Skin of body (tissue), 2 donors: Measurements from ENCODE around the gene MAP4K5. TPM values are rescaled to one million over a fixed set of nuclear protein-coding genes. Genes with fewer than 3 reads are reported as not detected.

Experiments
- DNase-seq: peaks from one replicate; lab custom pipeline; 2025; lab: John Stamatoyannopoulos, UW
- total RNA-seq: library from RNA; depleted of rRNA; stranded (reverse); fragments of >200 nt; gene quantifications from one replicate; pipeline ENCODE4 v1.2.3, GENCODE V29; 2014

MAP4K5 gene
- total RNA-seq, 1 donor from 2014 or later, result 87.0 TPM

GRCh38 chr14:50477760-50478159 lies 54.6 kb downstream of the MAP4K5 start:
- DNase-seq, result no peak

- no peak for DNase-seq
These were observed 56.2 kb downstream of the MAP4K5 start for GRCh38 chr14:50476134-50476533.

- DNase-seq, result no peak
These were observed 56.9 kb downstream of the MAP4K5 start for GRCh38 chr14:50475460-50475859.

- DNase-seq, result no peak
These were observed 60.4 kb downstream of the MAP4K5 start for GRCh38 chr14:50471838-50472465.

- no peak for DNase-seq
These were observed 62.4 kb downstream of the MAP4K5 start for GRCh38 chr14:50469982-50470381.

- DNase-seq, result no peak
These were observed 70.3 kb downstream of the MAP4K5 start for GRCh38 chr14:50462111-50462510.

- DNase-seq, result no peak
These were observed 78.5 kb downstream of the MAP4K5 start for GRCh38 chr14:50453869-50454268.

GRCh38 chr14:50452979-50453705 lies 79.2 kb downstream of the MAP4K5 start:
- no peak for DNase-seq

- no peak for DNase-seq
These were observed 80.1 kb downstream of the MAP4K5 start for GRCh38 chr14:50452296-50452695.

GRCh38 chr14:50451854-50452253 lies 80.5 kb downstream of the MAP4K5 start:
- no peak for DNase-seq

GRCh38 chr14:50447461-50447860 lies 84.9 kb downstream of the MAP4K5 start:
- no peak for DNase-seq

GRCh38 chr14:50434528-50434927 lies 97.8 kb downstream of the MAP4K5 start:
- no peak for DNase-seq

GRCh38 chr14:50432131-50432530 lies 100.2 kb downstream of the MAP4K5 start:
- DNase-seq, result no peak

GRCh38 chr14:50425816-50426215 lies 106.6 kb downstream of the MAP4K5 start:
- no peak for DNase-seq

GRCh38 chr14:50425105-50425504 lies 107.3 kb downstream of the MAP4K5 start:
- DNase-seq, result no peak

GRCh38 chr14:50423529-50423928 lies 108.8 kb downstream of the MAP4K5 start:
- DNase-seq, result no peak

- no peak for DNase-seq
These were observed 110.9 kb downstream of the MAP4K5 start for GRCh38 chr14:50421499-50421898.

GRCh38 chr14:50417853-50418252 lies 114.5 kb downstream of the MAP4K5 start:
- DNase-seq, result no peak

GRCh38 chr14:50410921-50411320 lies 121.4 kb downstream of the MAP4K5 start:
- DNase-seq, result no peak

GRCh38 chr14:50410071-50410470 lies 122.3 kb downstream of the MAP4K5 start:
- DNase-seq, result no peak

GRCh38 chr14:50407111-50407812 lies 125.1 kb downstream of the MAP4K5 start:
- peak; percentile 92 for DNase-seq

GRCh38 chr14:50403419-50403818 lies 128.9 kb downstream of the MAP4K5 start:
- no peak for DNase-seq

- no peak for DNase-seq
These were observed 129.4 kb downstream of the MAP4K5 start for GRCh38 chr14:50402965-50403364.
